ENCODE data around the gene DAP.

DAP gene

DNA sequence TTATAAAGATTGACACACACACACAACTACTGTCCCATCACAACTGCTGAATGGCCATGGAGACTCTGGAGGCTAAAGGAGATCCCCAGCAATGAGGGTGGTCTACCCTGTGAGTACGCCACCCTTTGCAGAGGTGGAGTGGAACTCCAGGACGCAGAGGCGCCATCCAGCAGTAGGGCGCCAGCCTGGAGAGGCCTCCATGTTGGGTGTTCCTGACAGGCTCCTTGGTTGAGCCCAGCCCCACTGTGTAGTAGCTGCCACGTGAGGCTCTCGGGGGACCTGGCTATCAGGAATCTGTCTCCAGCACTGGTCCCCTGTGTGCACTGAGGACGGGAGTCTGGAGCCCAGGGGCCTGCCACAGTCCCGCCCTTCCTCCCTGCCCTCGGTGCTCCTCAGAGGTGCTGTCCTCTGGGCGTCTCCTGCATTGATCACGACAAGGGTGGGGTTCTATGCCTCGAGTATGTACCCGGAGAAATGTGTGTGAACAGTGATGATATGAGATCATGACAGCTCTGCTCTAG is 72.3 kb downstream of the DAP start:
- no peak for DNase-seq

DNA sequence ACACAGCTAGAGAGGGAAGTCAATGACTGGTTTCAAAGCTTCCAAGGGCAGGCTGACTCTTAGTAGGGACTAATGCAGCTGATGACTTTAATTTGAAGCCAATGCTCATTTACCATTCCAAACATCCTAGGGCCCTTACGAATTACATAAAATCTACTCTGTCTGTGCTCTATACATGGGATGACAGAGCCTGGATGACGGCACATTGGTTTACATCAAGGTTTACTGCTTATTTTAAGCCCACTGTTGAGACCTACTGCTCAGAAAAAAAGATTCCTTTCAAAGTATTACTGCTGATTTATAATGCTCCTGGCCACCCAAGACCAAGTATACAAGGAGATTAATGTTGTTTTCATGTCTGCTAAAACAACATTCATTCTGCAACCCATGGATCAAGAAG is 74.1 kb downstream of the DAP start:
- no peak for DNase-seq

DNA sequence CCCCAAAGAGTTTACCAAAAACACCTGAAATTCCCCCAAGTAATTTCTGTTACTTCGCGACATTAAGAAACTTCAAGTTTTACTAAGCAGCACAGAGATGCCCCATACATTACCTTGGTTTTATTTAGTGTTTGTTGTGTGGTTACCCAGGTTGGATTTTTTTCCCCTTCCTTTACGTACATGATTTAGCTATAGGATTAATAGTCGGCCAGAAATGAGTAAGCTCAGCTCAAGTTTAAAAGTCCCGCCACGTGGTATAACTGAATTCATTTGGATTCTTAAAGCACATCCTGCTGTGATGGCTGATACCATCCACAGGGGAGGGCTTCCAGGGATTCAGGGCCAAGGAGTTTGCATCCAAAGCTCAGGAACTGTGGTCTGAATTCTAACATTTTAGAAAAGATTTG is 75.9 kb downstream of the DAP start:
- DNase-seq = no peak

DNA sequence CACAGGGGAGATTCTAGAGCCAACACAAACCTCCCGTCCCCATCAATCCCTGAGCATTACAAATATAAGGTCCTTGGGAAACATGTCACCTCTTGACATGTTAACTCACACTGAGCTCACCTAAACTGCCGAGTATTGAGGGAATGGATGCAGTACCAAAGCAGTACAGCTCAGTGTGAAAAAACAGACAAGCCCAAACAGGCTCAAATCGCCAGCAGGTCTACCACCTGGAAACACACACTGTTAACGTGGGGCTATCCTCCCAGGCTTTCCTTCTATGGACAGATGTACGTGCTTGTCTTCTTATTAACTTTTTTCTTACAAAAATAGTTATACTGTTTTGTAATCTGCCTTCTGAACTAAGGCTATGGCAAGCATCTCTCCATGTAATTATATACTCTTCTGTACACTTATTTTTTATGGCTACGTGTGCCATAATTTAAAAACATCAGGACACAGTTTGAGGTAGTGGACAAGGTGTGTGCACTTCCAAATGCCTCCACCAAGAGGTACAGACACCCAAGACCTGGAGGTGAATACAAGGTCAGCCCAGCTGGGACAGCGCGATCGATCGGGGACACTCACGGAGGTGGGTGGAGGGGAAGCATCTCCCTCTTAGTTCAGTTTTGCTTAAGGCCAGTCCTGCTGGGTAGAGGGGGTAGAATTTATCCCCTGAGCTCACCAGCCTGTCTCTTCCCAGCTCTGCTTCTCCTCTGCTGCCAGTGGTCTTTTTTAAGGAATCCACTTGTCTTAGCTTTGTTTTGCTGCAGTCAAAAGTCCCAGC is 76.5 kb downstream of the DAP start:
- no peak for DNase-seq

DNA sequence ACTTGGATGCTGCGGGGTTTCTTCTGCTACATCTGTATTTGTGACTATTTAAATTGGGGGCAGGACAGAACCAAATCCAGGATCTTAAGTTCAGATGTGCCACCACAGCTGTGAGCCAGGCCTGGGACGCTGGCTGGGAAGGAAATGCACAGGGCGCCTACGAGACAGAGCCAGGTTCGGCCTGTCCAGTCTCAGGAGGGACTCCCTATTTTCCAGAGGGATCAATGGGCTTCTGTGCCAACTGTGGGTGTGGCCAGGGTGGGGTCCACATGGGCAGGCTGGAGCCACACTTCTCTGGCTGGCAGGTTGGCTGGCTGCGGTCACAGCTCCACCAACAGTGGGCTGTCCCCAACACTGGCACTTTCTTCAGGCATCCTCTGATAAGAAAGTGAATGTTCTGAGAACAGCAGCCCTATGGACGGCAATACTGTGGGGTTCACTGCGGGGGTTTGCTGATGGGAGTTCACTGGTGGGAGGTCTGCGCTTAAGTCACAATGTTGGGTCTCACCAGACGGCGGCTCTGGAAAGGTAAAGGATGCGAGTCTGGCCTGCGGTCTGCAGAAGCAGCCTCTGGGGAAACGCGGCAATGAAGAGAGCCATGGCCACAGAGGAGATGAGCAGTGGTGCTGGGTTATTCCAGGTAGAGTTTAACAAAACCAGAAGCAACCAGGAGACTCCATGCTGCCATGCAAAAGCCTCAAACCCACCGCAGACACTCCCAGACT is 78.1 kb downstream of the DAP start:
- no peak for DNase-seq

DNA sequence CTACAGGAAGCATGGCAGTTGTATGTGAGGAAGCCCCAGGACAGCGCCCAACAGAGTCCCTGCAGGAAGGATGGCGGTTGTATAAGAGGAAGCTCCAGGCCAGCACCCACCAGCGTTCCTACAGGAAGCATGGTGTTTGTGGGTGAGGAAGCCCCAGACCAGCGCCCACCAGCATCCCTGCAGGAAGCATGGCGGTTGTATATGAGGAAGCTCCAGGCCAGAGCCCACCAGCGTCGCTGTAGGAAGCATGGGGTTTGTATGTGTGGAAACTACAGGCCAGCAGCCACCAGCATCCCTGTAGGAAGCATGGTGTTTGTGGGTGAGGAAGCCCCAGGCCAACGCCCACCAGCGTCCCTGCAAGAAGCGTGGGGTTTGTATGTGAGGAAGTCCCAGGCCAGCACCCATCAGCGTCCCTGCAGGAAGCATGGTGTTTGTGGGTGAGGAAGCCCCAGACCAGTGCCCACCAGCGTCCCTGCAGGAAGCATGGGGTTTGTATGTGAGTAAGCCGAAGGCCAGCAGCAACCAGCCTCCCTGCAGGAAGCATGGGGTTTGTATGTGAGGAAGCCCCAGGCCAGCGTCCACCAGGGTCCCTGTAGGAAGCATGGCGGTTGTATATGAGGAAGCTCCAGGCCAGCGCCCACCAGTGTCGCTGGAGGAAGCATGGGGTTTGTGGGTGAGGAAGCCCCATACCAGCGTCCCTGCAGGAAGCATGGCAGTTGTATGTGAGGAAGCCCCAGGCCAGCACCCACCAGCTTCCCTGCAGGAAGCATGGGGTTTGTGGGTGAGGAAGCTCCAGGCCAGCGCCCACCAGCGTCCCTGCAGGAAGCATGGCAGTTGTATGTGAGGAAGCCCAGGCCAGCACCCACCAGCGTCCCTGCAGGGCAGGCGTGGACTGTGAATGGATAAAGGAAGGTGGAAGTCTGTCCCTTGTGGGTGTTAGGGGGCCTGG is 79.0 kb downstream of the DAP start:
- no peak for DNase-seq

DNA sequence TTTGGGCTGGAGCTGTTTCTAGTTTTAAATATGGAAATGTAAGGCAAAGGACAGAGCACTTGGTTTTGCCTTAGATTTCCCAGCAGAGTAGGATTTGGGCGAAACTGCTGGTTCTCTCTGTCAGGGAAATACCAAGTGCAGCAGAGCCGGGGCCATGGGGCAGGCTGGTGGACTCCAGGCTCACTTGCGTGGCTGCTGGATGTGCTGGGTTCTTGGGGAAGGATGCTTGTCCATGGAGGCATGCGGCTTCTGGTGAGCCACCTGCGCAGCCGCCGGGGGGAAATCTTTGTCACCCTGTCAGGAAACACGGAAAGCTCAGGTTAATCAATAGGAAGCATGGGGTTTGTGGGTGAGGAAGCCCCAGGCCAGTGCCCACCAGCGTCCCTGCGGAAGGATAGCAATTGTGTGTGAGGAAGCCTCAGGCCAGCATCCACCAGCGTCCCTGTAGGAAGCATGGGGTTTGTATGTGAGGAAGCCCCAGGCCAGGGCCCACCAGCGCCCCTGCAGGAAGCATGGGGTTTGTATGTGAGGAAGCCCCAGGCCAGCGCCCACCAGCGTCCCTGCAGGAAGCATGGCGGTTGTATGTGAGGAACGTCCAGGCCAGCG is 80.1 kb downstream of the DAP start:
- no peak for DNase-seq

DNA sequence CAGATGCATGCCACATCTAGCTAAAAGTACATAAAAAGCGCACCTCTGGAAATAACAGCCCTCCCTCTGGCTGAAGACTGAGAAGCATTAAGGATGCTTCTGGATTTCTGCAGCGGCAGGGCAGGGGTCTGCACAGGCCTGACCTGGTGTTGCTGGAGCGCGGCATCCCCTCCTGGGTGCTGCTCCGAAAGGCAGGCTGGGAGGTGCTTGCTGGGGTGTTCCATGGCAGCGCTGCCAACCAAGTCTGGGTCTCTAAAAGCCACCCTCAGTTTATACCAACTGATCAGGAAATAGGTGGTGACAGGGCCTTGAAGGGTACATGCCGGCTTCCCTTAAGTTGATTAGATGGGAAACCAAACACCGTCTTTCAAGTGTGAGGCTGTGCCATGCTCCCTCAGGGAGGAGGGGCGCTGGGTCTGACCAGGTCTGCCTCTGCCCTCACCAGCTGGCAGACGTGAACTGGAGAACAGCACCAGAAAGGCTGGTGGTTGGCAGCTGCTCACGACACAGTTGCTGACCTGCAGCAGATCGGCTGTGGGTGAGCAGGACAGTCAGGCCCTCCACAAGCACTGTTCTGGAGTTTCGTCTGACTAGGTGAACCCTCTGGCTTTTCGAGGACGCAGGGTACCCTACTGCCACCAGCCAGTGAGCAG is 81.6 kb downstream of the DAP start:
- no peak for DNase-seq

DNA sequence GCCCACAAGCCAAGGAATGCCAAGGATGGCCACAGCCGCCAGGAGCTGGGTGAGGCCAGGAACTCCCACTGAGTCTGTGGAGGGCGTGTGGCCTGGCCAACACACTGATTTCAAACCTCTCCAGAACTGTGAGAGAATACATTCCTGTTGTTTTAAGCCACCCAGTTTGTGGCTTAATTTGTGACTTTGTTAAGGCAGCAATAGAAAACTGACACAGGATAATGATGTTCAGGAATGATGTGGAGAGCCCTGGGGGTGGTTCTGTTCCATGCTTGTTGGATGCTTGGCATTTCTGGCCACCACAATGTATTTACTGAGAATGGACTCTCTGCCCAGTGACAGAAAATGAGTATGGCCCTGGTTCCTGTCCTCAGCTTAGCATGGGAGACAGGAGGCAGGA is 82.8 kb downstream of the DAP start:
- no peak for DNase-seq

DNA sequence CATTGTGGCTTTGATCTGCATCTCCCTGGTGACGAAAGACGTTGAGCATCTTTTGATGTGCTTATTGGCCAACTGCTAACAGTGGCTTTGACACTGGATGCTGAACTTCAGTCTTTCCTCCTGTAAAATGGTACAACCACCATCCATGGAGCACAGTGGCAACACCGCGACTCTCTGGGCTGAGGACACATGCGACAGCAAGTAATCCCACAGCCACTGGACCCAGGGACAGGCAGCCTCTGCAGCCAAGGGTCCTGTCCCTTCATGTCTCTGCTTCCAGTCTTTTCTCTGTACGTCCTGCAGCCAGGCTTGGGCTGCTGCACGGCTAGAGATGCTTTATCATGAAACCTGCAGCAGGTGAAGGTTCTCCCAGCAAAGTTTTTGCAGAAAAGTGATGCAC is 83.5 kb downstream of the DAP start:
- no peak for DNase-seq

DNA sequence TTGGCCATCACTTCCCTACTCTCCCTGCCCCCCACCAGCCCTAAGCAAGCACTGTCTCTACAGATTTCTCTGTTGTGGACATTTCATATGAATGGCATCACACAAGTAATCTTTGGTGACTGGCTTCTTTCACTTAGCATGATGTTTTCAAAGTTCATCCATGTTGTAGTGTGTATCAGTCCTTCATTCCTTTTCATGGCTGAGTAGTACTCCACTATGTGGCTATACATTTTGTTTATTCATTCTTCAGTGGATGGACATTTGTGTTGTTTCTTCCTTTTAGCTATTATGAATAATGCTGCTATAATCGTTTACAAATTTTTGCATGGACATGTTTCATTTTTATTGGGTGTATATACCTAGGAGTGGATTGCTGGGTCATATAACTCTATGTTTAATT is 84.1 kb downstream of the DAP start:
- DNase-seq = no peak

DNA sequence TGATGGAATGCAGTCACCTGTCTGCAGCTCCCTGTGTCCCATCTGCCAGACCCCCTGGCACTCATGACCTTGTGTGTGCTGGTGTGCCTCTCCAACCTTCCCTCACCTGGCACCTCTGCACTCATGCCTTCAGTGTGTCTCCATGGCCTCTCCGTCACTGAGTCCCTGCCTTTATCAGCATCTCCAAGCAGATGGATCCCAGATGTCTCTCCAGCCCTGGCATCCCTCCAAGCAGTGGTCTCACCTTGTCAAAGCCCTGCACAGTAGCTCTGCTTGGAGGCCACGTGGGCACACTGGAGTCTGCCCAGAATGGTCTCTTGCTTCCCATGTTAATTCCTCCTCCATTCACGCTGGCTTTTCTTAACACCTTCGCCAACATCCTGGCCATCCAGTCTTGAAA is 84.8 kb downstream of the DAP start:
- DNase-seq = no peak

DNA sequence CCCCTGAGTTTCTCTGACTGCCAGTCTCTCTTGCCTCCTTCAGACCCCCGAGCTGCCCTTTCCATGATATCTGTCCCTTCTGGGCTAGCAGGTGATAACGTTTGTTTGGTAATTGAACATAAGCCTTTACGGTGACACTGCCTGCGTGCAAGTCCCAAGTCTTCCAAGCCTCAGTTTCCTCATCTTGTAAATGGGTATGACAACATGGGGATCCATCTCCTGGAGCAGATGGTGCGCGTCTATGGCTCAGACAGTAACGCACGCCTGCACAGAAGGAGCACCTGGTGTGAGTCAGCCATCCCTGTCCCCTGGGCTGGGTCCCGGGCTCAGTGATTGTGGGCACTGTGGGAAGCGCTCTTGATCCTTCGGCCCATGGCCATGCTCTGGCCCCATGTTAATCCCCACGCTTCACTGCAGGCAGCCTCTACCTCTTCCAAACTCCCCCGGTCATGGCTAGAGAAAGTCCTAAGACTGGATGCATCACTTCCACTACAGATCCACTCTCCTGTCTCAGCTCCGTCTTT is 85.8 kb downstream of the DAP start:
- DNase-seq = no peak

DNA sequence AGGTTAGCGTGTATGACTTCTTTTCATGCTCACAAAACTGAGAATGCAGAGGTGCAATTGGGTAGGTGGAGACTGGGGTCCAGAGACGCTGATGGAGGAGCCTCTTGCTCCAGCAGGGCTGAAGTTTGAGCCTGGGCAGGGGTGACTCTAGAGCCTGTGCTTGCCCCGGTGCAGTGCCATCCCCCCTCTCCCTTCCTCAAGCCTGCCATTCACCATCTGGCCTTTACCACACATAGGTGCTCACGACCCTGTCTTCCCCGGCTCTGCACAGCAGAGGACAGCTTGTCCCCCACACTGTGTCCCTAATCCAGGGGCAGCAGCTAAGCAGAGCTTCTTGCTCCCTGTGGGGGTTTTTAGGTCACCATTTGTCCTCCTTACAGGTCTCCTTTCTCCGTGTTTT is 86.5 kb downstream of the DAP start:
- no peak for DNase-seq

DNA sequence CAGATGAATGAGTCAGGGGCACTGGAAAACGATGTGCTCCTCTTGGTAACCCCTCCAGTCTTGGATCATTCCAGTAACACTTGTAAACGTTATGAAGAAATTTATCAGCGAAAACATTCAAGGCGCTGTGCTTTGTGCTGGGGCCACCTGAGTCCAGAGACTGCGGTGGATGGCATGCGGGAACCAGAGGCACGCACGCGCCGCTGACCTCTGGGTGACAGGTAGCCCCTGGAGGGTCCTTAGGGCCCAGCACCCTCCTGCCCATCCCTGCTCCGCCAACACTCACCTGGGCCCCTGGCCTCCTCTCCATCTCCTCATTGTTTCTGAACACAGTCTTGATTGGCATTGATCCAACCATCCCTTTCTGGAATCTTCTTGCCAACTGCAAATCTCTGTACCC is 86.9 kb downstream of the DAP start:
- DNase-seq = no peak

DNA sequence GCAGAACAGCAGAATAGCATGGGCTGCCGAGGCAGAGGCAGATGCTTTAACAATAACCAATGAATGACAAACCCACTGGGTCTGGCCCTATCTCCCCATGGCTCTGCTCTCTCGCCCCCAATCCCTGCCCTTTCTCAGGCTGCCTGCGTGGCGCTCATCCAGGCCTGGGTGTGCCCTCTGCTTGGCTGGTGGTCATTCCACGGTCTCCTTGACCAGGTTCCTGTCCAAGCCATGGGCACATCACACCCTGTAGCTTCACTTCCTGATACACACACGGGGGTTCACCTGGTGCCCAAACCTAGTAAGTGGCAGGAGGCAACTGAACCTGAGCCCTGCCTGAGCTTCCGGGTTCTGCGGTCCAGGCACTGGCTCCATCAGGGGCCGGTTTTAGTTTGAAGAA is 87.6 kb downstream of the DAP start:
- DNase-seq = no peak

DNA sequence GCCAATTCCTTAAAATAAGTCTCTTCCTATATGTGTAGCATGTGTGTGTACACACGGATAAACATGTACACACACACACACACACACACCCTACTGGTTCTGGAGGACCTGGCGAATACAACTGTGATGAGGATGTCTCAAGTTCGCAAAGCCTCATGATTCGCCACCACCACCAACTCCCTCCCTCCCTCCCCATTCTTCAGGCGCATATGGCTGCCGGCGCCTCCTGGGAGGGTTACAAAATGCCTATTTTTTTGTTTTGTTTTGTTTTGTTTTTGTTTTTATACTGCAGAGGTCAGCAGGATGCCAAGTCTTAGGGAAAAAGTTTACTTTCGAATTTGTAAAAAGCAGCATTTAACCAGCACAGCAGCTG is 88.0 kb downstream of the DAP start:
- DNase-seq = no peak

DNA sequence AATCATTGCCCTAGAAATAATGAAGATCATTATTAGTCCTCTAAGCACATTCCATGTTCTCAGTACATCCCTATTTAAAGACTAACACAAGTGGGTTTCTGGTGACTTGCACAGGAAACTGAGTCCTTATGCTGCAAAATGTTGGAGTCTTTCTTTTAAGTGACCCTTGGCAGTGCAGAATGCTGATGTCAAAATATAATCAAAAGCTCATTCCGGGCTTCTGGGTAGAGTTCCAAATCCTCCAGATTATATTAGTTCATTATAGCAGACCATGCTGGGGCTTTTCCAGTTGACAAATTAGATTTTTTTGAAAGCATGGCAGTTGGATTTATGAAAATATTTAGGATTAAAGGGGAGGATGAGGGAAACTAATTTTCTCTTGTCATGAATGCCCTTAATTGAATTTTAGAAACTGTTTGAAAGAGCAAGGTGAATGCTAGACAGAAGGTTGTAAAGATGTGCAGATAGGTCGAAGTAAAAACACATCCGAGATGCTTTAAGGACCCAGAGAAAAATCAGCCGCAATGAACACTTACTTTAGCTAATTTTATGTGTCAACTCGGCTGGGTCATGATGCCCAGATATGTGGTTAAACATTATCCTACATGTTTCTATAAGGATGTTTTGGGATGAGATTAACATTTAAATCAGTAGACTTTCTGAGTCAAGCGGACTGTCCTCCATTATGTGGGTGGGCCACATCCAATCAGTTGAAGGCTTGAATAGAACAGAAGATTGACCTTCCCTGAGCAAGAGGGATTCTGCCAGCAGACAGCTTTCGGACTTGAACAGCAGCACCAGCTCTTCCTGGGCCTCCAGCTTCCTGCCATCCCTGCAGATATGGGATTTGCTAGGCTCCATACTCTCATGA is 88.7 kb downstream of the DAP start:
- no peak for DNase-seq

DNA sequence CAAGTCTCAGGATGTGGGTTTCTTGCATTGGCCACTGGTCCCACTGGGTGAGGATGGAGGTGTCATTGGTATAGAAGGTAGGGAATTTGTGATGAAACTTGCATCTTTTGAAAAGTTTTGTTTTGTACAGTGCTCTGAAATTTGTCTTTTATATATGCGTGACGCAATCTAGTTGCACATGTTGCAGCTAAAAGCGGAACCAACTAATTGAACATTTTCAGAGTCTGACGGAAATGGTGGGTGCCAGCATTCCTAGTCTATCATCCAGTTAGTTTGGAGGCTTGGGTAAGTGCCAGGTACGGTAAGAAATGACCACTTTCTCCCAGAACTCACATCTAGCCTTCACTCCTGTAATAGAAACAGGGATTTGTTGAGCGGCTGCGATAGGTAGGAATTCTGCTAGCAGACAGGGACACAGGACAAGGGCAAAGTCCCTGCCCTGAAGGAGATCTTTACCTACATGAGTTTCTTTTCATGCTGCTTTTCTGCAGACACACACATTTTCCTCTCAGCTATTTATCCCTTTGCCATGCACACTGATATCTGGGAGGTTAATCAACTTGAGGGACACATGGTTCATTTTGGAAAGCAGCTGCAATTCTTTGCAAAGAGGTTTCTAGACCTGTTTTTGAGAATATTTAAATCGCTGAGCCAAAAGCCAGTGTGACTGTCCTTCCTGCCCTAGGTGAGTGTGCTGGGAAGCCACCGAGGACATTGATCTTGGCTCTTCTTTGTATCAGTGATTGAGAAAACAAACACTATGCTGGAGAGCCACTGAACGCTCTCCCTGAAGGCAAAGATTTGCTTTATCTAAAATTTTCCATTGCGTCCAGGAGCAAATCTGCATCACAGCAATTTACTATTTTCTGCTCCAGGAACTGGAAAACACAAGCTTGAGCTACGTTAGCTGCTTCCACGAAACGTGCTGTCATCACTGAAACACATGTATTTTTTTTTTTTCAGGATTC is 89.7 kb downstream of the DAP start:
- DNase-seq = no peak

DNA sequence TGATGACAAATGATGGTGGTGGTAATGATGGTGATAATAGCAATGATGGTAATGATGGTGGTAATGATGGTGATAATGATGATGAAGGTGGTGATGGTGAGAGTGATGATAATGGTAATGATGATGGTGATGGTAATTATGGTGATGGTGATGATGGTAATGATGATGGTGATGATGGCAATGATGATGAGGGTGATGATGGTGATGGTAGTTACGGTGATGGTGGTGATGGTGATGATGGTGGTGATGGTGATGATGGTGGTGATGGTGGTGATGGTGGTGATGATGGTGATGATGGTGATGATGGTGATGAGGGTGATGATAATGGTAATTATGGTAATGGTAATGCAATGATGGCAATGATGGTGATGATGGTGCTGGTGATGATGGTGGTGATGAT is 91.1 kb downstream of the DAP start:
- DNase-seq = no peak

Measured in AML-193 (cell line).